GM12801 (cell line): ENCODE results near the gene PFDN1.

Experiments used
- TF ChIP-seq, protein P1 (sequence below): IDR thresholded peaks from one replicate; pipeline ENCODE4 v1.5.1; 2011; ENCODE audit warnings: control low read depth; ENCODE audit not compliant: insufficient read length; ENCODE audit errors: extremely low read depth

The PFDN1 gene

DNA sequence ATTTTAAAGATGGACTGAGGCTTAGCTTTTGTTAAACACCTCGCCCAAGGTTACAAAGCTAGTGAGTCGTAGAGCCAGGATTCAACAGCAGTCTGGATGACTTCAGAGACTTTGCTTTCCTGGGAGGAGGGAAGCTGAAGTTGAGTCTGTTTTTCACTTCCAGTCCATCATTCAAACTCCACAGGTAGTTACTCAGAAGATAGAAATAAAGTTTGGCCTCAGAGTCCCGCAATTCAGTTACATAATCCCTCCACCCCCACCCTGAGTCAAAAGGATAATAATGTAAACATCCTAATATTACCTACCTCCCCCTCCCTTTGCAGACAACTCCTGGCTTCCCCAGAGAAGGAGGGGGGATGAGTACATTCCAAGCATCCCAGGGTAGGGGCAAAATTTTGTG lies 35.4 kb upstream of the PFDN1 start:
- TF ChIP-seq, protein P1, sequence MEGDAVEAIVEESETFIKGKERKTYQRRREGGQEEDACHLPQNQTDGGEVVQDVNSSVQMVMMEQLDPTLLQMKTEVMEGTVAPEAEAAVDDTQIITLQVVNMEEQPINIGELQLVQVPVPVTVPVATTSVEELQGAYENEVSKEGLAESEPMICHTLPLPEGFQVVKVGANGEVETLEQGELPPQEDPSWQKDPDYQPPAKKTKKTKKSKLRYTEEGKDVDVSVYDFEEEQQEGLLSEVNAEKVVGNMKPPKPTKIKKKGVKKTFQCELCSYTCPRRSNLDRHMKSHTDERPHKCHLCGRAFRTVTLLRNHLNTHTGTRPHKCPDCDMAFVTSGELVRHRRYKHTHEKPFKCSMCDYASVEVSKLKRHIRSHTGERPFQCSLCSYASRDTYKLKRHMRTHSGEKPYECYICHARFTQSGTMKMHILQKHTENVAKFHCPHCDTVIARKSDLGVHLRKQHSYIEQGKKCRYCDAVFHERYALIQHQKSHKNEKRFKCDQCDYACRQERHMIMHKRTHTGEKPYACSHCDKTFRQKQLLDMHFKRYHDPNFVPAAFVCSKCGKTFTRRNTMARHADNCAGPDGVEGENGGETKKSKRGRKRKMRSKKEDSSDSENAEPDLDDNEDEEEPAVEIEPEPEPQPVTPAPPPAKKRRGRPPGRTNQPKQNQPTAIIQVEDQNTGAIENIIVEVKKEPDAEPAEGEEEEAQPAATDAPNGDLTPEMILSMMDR, result no peak

DNA sequence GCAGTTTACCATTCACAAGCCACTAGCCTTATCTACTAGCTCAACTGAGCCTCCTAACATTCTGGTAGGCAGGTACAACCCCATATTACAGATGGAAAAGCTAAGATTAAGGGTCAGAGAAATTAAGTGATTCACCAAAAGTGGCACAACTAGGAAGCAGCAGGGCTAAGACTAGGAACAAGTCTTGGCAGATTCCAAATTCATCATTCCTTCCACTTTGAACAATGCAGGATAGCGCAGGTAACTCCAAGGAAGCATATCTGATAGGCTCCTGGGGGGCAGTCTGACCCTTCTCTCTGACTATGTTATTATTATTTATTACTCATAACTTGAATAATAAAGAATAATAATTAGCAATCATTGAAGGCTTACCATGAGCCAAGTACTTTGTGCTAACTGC lies 35.0 kb upstream of the PFDN1 start:
- TF ChIP-seq, protein P1, result no peak

GRCh38 chr5:140336388-140336787 lies 33.5 kb upstream of the PFDN1 start:
- TF ChIP-seq, protein P1, result no peak

- TF ChIP-seq, protein P1, result no peak
Measured at GRCh38 chr5:140331638-140332037, 28.7 kb upstream of the PFDN1 start.

DNA sequence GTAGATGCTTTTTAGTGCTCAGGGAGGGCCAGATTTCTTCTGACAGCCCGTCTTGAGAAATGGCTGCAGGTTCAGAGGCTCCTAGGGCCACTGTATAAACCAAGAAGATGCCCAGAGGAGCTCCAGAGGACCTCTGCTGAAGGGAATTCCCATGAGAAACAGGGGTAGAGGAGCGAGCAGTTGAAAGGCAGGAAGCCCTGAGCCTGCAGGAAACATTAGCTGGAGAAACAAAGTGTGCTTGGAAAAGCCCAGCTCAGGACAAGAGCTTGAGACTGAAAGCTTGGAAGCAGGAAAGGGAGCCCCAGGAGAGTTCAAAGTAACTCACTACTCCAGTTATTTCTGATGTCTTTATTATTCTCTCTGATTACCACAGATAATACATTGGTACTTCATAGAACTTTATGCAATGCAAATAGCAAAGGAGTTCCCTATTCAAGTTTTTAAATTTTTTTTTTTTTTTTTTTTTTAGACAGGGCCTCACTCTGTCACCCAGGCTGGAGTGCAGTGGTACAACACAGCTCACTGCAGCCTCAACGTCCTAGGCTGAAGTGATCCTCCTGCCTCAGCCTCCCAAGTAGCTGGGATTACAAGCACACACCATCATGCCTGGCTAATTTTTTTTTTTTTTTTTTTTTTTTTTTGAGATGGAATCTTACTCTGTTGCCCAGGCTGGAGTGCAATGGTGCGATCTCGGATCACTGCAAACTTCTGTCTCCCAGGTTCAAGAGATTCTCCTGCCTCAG lies 27.0 kb upstream of the PFDN1 start:
- TF ChIP-seq, protein P1, result no peak

GRCh38 chr5:140328036-140328764 lies 25.3 kb upstream of the PFDN1 start:
- TF ChIP-seq, protein P1, result no peak

DNA sequence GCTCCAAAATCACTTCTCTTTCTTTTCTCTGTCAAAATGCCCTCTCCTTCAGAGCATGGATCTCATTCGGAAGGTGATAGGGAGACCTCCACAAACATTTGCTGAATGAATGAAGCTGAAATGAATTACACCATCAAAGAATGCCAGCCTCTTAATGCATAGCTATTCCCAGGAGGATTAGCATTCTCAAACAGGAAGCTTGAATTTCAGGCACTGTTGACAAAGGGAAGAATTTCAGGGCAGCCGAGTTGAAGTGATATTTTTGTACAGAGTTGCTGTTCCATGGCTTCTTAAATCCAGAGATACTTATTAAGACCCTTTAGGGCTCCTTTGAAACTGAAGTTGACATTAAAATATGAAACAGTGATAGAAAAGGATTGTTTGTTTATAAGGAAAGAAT lies 24.7 kb upstream of the PFDN1 start:
- TF ChIP-seq, protein P1, result no peak
